HCT116 (cell line): ENCODE results near the gene NHP2. TPM values are rescaled to one million over a fixed set of nuclear protein-coding genes. Genes with fewer than 3 reads are reported as not detected.

Experiments used
- ATAC-seq: fragments of 200-7000 bp; cut with Tn5 transposase; 2 replicates; pipeline ENCODE4 v1.9.1; 2020; ENCODE audit warnings: mild to moderate bottlenecking, moderate library complexity
- BruUV-seq: library from RNA; stranded (reverse); fragments of 400-500 nt; replicated peaks from 2 replicates; lab custom pipeline; 2021; lab: Mats Ljungman, UMichigan
- CTCF ChIA-PET: fragments of 300-600 bp; sonication (Branson Sonifier 250); formaldehyde crosslinking; loops from one replicate; lab custom pipeline; 2021; ENCODE audit warnings: antibody characterized with exemption; lab: Charles Lee
- POLR2A ChIA-PET: fragments of 300-600, 350-600 bp; sonication (Branson Sonifier 250); formaldehyde crosslinking; loops from one replicate; lab custom pipeline; 2021; ENCODE audit warnings: antibody characterized with exemption; lab: Charles Lee
- RAD21 ChIA-PET, 2 experiments: fragments of 300-600 bp; sonication (Branson Sonifier 250); formaldehyde crosslinking; loops; one replicate each; lab custom pipeline; 2023; ENCODE audit warnings: low total read pairs in 2 of 2; ENCODE audit not compliant: uncharacterized antibody in 2 of 2, unreplicated experiment in 2 of 2, low non-redundant PET in 1 of 2; lab: Charles Lee
- DNase-seq: peaks from one replicate; pipeline ENCODE4 v3.0.0-alpha.2; 2010; ENCODE audit warnings: low read depth, low spot score
- H2AFZ ChIP-seq: fragments of 200-600 bp; shearing (Covaris generic), sonication (generic); 2 replicates; pipeline ENCODE4 v1.6.1; 2017; ENCODE audit warnings: low read depth, mixed run types, mixed read lengths, antibody characterized with exemption, low read length; ENCODE audit not compliant: poor library complexity, severe bottlenecking
- H3K27ac ChIP-seq: 2 replicates; pipeline ENCODE4 v1.5.1; 2012; ENCODE audit warnings: low read depth, low read length
- H3K27me3 ChIP-seq: fragments of 200-600 bp; sonication (generic); 2 replicates; pipeline ENCODE4 v1.6.1; 2016; ENCODE audit warnings: mixed run types, low read length, mixed read lengths; ENCODE audit not compliant: insufficient read depth
- H3K36me3 ChIP-seq, 2 experiments: fragments of 200-500 bp in 1 of 2; fragments of 200-600 bp in 1 of 2; sonication (Bioruptor generic) in 1 of 2; sonication (generic) in 1 of 2; 2 replicates each; pipeline versions ENCODE4 v1.5.1 to v1.6.1; 2014 to 2016; ENCODE audit warnings: low read length in 2 of 2, inconsistent platforms in 1 of 2, mixed read lengths in 1 of 2, mixed run types in 1 of 2; ENCODE audit not compliant: insufficient read depth in 2 of 2, control insufficient read depth in 1 of 2
- H3K4me1 ChIP-seq, 2 experiments: fragments of 200-600 bp in 1 of 2; sonication (generic) in 1 of 2; 2 replicates each; pipeline versions ENCODE4 v1.5.1 to v1.6.1; 2012 to 2017; ENCODE audit warnings: low read length in 2 of 2, inconsistent platforms in 1 of 2, mild to moderate bottlenecking in 1 of 2, mixed read lengths in 1 of 2, mixed run types in 1 of 2, moderate library complexity in 1 of 2; ENCODE audit not compliant: insufficient read depth in 2 of 2, control insufficient read depth in 1 of 2
- H3K4me2 ChIP-seq: fragments of 200-600 bp; sonication (generic); 2 replicates; pipeline ENCODE4 v1.6.1; 2017; ENCODE audit warnings: mixed run types, low read length, mixed read lengths
- H3K4me3 ChIP-seq, 2 experiments: fragments of 200-600 bp in 1 of 2; sonication (generic) in 1 of 2; replicated peaks in 1 of 2; 2 replicates each; pipeline ENCODE4 v1.5.1; 2011 to 2016; ENCODE audit warnings: low read length in 2 of 2, control low read depth in 1 of 2, low read depth in 1 of 2, mild to moderate bottlenecking in 1 of 2, mixed read lengths in 1 of 2, mixed run types in 1 of 2
- H3K79me2 ChIP-seq: fragments of 200-600 bp; sonication (generic); 2 replicates; pipeline ENCODE4 v1.6.1; 2017; ENCODE audit warnings: mild to moderate bottlenecking, mixed run types, low read length, moderate library complexity, mixed read lengths; ENCODE audit not compliant: insufficient read depth
- H3K9ac ChIP-seq: fragments of 200-600 bp; sonication (generic); 2 replicates; pipeline ENCODE4 v1.6.1; 2016; ENCODE audit warnings: low read length, mixed read lengths
- H3K9me2 ChIP-seq: fragments of 200-600 bp; sonication (generic), shearing (Covaris generic); 2 replicates; pipeline ENCODE4 v1.6.1; 2017; ENCODE audit warnings: mixed run types, mild to moderate bottlenecking, moderate library complexity; ENCODE audit not compliant: insufficient read depth
- H3K9me3 ChIP-seq, 2 experiments: fragments of 200-500 bp in 1 of 2; fragments of 200-600 bp in 1 of 2; sonication (Bioruptor generic) in 1 of 2; sonication (generic) in 1 of 2; 2 replicates each; pipeline ENCODE4 v1.6.1; 2014 to 2017; ENCODE audit warnings: low read length in 2 of 2, mixed read lengths in 2 of 2, inconsistent platforms in 1 of 2, low read depth in 1 of 2, mild to moderate bottlenecking in 1 of 2, mixed run types in 1 of 2, moderate library complexity in 1 of 2; ENCODE audit not compliant: control insufficient read depth in 1 of 2, insufficient read depth in 1 of 2
- H4K20me1 ChIP-seq: fragments of 200-600 bp; sonication (generic), shearing (Covaris generic); 2 replicates; pipeline ENCODE4 v1.6.1; 2017; ENCODE audit warnings: mixed run types, mild to moderate bottlenecking, moderate library complexity; ENCODE audit not compliant: insufficient read depth
- CBX3 ChIP-seq: IDR thresholded peaks from 2 replicates; pipeline ENCODE4 v1.6.1; 2012; ENCODE audit warnings: low read depth
- JUND ChIP-seq: IDR thresholded peaks from 2 replicates; pipeline ENCODE4 v1.6.1; 2012
- MAX ChIP-seq: IDR thresholded peaks from 2 replicates; pipeline ENCODE4 v1.6.1; 2012
- SIN3A ChIP-seq: IDR thresholded peaks from 2 replicates; pipeline ENCODE4 v1.6.1; 2012; ENCODE audit warnings: low read depth
- SRF ChIP-seq: IDR thresholded peaks from 2 replicates; pipeline ENCODE4 v1.6.1; 2012; ENCODE audit warnings: low read depth
- TCF7L2 ChIP-seq: IDR thresholded peaks from 2 replicates; pipeline ENCODE4 v1.7.0; 2011; ENCODE audit warnings: borderline replicate concordance, inconsistent platforms; ENCODE audit not compliant: insufficient read depth, insufficient read length; ENCODE audit errors: extremely low read depth
- ZFX ChIP-seq: fragments of 450-650 bp; IDR thresholded peaks from 2 replicates; pipeline ENCODE4 v1.6.1; 2017
- intact Hi-C: fragments of 100-400 bp; cut with micrococcal nuclease; formaldehyde crosslinking; loops from 2 replicates; pipeline ENCODE4 v1.10.0; 2022
- total RNA-seq: library from RNA; stranded (reverse); gene quantifications from one replicate; pipeline ENCODE4 v1.2.1, GENCODE V29; 2021; ENCODE audit not compliant: unreplicated experiment
- TF ChIP-seq, protein P1 (sequence below): IDR thresholded peaks from 2 replicates; pipeline ENCODE4 v1.6.1; 2012; ENCODE audit warnings: low read depth

The NHP2 gene
- total RNA-seq, 1 experiment from 2014 or later, result 260 TPM

GRCh38 chr5:178186427-178186826, 32.7 kb upstream of the NHP2 start (continued):
- TF ChIP-seq CBX3 (no peak), ZFX (no peak), JUND (no peak)

DNA sequence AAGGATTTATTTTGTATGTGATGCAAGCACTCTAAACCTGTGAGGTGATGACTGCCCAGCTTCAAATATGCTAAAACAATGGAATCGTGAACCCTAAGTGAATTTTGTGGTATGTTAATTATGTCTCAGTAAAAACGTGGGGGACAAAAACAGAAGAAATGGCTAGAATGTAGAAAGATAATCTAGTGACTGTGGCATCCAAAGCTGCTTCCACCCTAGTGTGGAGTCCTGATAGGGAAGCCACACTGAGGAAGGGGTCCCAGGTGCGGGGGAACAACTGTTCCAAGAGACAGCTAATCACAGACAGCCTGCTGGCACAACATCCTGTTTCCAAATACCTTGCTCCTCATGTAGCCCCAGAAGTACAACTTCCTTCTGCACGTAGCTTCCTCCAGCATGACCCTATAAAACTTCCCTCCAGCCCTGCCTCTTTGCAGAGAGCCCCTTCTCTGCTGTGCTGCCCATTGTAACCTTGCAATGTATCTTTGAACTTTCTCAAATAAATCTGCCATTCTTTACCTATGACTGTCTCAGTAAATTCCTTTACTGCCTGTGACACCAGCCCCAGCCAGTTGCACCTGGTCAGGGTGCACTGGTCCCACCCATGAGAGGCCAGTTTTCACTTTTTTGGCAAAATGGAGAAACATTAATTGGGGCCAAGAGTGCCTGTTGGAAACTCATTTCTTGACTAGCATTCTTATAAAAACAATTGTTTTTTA, 28.6 kb upstream of the NHP2 start:
- Histone ChIP-seq H4K20me1 (no peaks in the 10 kb centered on the region), H3K9me3 (no peaks in the 10 kb centered on the region), H3K27me3 (no peaks in the 10 kb centered on the region), H3K9me2 (no peaks in the 10 kb centered on the region), H3K4me3 (no peak overlapping the region), H3K4me2 (no peak overlapping the region), H3K9ac (no peak overlapping the region), H2AFZ (no peak overlapping the region), H3K79me2 (no peaks in the 10 kb centered on the region), H3K4me1 (no peaks in the 10 kb centered on the region), H3K27ac (no peak overlapping the region), H3K36me3 (no peaks in the 10 kb centered on the region)
- DNase-seq (no peak), ATAC-seq (no peak)
- BruUV-seq, result no TSS peak
- TF ChIP-seq, protein P1, sequence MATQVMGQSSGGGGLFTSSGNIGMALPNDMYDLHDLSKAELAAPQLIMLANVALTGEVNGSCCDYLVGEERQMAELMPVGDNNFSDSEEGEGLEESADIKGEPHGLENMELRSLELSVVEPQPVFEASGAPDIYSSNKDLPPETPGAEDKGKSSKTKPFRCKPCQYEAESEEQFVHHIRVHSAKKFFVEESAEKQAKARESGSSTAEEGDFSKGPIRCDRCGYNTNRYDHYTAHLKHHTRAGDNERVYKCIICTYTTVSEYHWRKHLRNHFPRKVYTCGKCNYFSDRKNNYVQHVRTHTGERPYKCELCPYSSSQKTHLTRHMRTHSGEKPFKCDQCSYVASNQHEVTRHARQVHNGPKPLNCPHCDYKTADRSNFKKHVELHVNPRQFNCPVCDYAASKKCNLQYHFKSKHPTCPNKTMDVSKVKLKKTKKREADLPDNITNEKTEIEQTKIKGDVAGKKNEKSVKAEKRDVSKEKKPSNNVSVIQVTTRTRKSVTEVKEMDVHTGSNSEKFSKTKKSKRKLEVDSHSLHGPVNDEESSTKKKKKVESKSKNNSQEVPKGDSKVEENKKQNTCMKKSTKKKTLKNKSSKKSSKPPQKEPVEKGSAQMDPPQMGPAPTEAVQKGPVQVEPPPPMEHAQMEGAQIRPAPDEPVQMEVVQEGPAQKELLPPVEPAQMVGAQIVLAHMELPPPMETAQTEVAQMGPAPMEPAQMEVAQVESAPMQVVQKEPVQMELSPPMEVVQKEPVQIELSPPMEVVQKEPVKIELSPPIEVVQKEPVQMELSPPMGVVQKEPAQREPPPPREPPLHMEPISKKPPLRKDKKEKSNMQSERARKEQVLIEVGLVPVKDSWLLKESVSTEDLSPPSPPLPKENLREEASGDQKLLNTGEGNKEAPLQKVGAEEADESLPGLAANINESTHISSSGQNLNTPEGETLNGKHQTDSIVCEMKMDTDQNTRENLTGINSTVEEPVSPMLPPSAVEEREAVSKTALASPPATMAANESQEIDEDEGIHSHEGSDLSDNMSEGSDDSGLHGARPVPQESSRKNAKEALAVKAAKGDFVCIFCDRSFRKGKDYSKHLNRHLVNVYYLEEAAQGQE, result no peak
- TF ChIP-seq JUND, result no peak
- TF ChIP-seq SIN3A, result no peak
- TF ChIP-seq MAX, result no peak
- no peak for TF ChIP-seq TCF7L2
- no peak for TF ChIP-seq SRF
- ChIA-PET POLR2A (no interaction called here), RAD21 (no interaction called here), CTCF (no interaction called here)
- intact Hi-C loops, result no loop called here
